H1 (cell line): ENCODE results near the gene BCL6B. TPM values are rescaled to one million over a fixed set of nuclear protein-coding genes. Genes with fewer than 3 reads are reported as not detected.
"Not testable (repeated sequence)": the region's sequence is repeated elsewhere in the genome, so short reads cannot be mapped to it uniquely, and the experiment has no call there.

Experiments
- CTCF ChIA-PET: fragments of 300-600 bp; sonication (Branson Sonifier 250); formaldehyde crosslinking; loops from one replicate; lab custom pipeline; 2021; ENCODE audit not compliant: partially characterized antibody; lab: Charles Lee
- POLR2A ChIA-PET: fragments of 300-600 bp; sonication (Branson Sonifier 250); formaldehyde crosslinking; loops from one replicate; lab custom pipeline; 2021; ENCODE audit warnings: inconsistent platforms; ENCODE audit not compliant: partially characterized antibody; lab: Charles Lee
- DNase-seq, 2 experiments: peaks; one replicate each; pipeline versions ENCODE4 v3.0.0 to v3.0.0-alpha.2; 2010 to 2022; ENCODE audit warnings: low spot score in 2 of 2, low read depth in 1 of 2, mixed read lengths in 1 of 2
- FAIRE-seq: peaks from 2 replicates; lab custom pipeline; 2011; peaks lifted over from hg19 to GRCh38; lab: Jason Lieb, UNC
- H2AFZ ChIP-seq: 2 replicates; pipeline ENCODE4 v1.8.1; 2012; ENCODE audit warnings: low read length, inconsistent platforms
- H2AK5ac ChIP-seq: 2 replicates; pipeline ENCODE4 v1.6.1; 2013; ENCODE audit warnings: low read depth, low read length
- H2BK120ac ChIP-seq: replicated peaks from 2 replicates; pipeline ENCODE3; 2013; ENCODE audit warnings: low read depth, low read length, inconsistent platforms
- H2BK12ac ChIP-seq: 2 replicates; pipeline ENCODE4 v1.6.1; 2013; ENCODE audit warnings: low read depth, low read length
- H2BK15ac ChIP-seq: 2 replicates; pipeline ENCODE4 v1.6.1; 2013; ENCODE audit warnings: low read length
- H2BK20ac ChIP-seq: 2 replicates; pipeline ENCODE4 v1.6.1; 2013; ENCODE audit warnings: low read length
- H2BK5ac ChIP-seq: 2 replicates; pipeline ENCODE4 v1.6.1; 2013; ENCODE audit warnings: low read depth, low read length
- H3K14ac ChIP-seq: 2 replicates; pipeline ENCODE4 v1.6.1; 2013; ENCODE audit warnings: inconsistent platforms; ENCODE audit not compliant: insufficient read length
- H3K18ac ChIP-seq: 2 replicates; pipeline ENCODE4 v1.6.1; 2013; ENCODE audit warnings: low read length; ENCODE audit errors: extremely low read depth
- H3K23ac ChIP-seq: 2 replicates; pipeline ENCODE4 v1.6.1; 2013; ENCODE audit warnings: inconsistent platforms; ENCODE audit not compliant: insufficient read length
- H3K23me2 ChIP-seq: 2 replicates; pipeline ENCODE4 v1.6.1; 2013; ENCODE audit warnings: low read depth, low read length
- H3K27ac ChIP-seq: 2 replicates; pipeline ENCODE4 v1.6.1; 2011; ENCODE audit warnings: low read depth, low read length, inconsistent platforms
- H3K27me3 ChIP-seq, 4 experiments: replicated peaks in 1 of 4; 1 replicate in 1 of 4; 2 replicates in 3 of 4; pipeline versions ENCODE4 v1.6.1 to v1.8.1; 2011 to 2013; ENCODE audit warnings: low read length in 3 of 4, mild to moderate bottlenecking in 3 of 4, inconsistent platforms in 2 of 4, mixed read lengths in 2 of 4, moderate library complexity in 1 of 4; ENCODE audit not compliant: control insufficient read depth in 3 of 4, insufficient read depth in 3 of 4; ENCODE audit errors: extremely low read depth in 1 of 4
- H3K36me3 ChIP-seq, 4 experiments: 2 replicates each; pipeline versions ENCODE4 v1.6.1 to v1.8.1; 2011 to 2013; ENCODE audit warnings: mild to moderate bottlenecking in 4 of 4, low read length in 3 of 4, moderate library complexity in 2 of 4, control low read depth in 1 of 4, inconsistent platforms in 1 of 4; ENCODE audit not compliant: insufficient read depth in 4 of 4, control insufficient read depth in 2 of 4
- H3K4ac ChIP-seq: replicated peaks from 2 replicates; pipeline ENCODE3; 2013; ENCODE audit warnings: low read length, low read depth, mixed read lengths, inconsistent platforms; ENCODE audit not compliant: insufficient read length
- H3K4me1 ChIP-seq, 4 experiments: replicated peaks in 1 of 4; 1 replicate in 1 of 4; 2 replicates in 3 of 4; pipeline versions ENCODE4 v1.6.1 to v1.8.1; 2011 to 2013; ENCODE audit warnings: low read length in 3 of 4, inconsistent platforms in 2 of 4, mixed read lengths in 1 of 4; ENCODE audit not compliant: insufficient read depth in 4 of 4, control insufficient read depth in 3 of 4
- H3K4me2 ChIP-seq, 2 experiments: 2 replicates each; pipeline versions ENCODE4 v1.6.1 to v1.8.1; 2011 to 2013; ENCODE audit warnings: low read depth in 2 of 2, low read length in 2 of 2, control low read depth in 1 of 2, inconsistent platforms in 1 of 2, mild to moderate bottlenecking in 1 of 2; ENCODE audit not compliant: insufficient read depth in 1 of 2
- H3K4me3 ChIP-seq, 4 experiments: fragments of 200-600, 300-600 bp in 1 of 4; sonication (generic), shearing (Covaris generic), sonication (Bioruptor Twin) in 1 of 4; 2 replicates each; pipeline versions ENCODE4 v1.5.1 to v1.8.1; 2011 to 2016; ENCODE audit warnings: low read length in 4 of 4, low read depth in 3 of 4, control low read depth in 2 of 4, inconsistent platforms in 2 of 4, mild to moderate bottlenecking in 2 of 4, mixed read lengths in 1 of 4, moderate library complexity in 1 of 4; ENCODE audit not compliant: insufficient read depth in 2 of 4; ENCODE audit errors: extremely low read depth in 1 of 4
- H3K56ac ChIP-seq: replicated peaks from 2 replicates; pipeline ENCODE3; 2013; ENCODE audit warnings: low read depth, mild to moderate bottlenecking, mixed read lengths, low read length, inconsistent platforms; ENCODE audit not compliant: insufficient read length
- H3K79me1 ChIP-seq: 2 replicates; pipeline ENCODE4 v1.6.1; 2013; ENCODE audit warnings: low read depth, low read length, control low read depth
- H3K79me2 ChIP-seq, 2 experiments: 2 replicates each; pipeline versions ENCODE4 v1.6.1 to v1.8.1; 2012 to 2013; ENCODE audit warnings: low read length in 2 of 2, mild to moderate bottlenecking in 2 of 2, inconsistent platforms in 1 of 2; ENCODE audit not compliant: insufficient read depth in 2 of 2, control insufficient read depth in 1 of 2
- H3K9ac ChIP-seq, 4 experiments: replicated peaks in 1 of 4; 1 replicate in 1 of 4; 2 replicates in 3 of 4; pipeline versions ENCODE4 v1.6.1 to v1.8.1; 2011 to 2013; ENCODE audit warnings: low read depth in 3 of 4, low read length in 3 of 4, control low read depth in 2 of 4, mild to moderate bottlenecking in 2 of 4, moderate library complexity in 2 of 4, inconsistent platforms in 1 of 4; ENCODE audit errors: extremely low read depth in 1 of 4
- H3K9me3 ChIP-seq, 2 experiments: 2 replicates each; pipeline versions ENCODE4 v1.6.1 to v1.8.1; 2012 to 2013; ENCODE audit warnings: mild to moderate bottlenecking in 2 of 2, moderate library complexity in 2 of 2, control low read depth in 1 of 2, inconsistent platforms in 1 of 2, low read depth in 1 of 2, low read length in 1 of 2, mixed read lengths in 1 of 2; ENCODE audit not compliant: insufficient read depth in 2 of 2
- H4K20me1 ChIP-seq, 2 experiments: replicated peaks in 1 of 2; 2 replicates each; pipeline versions ENCODE3 to v1.8.1; 2011 to 2013; ENCODE audit warnings: inconsistent platforms in 2 of 2, low read length in 2 of 2, mild to moderate bottlenecking in 1 of 2; ENCODE audit not compliant: insufficient read depth in 2 of 2, control insufficient read depth in 1 of 2
- H4K5ac ChIP-seq: 2 replicates; pipeline ENCODE4 v1.6.1; 2013; ENCODE audit warnings: low read length, low read depth, mixed read lengths, inconsistent platforms; ENCODE audit not compliant: insufficient read length
- H4K8ac ChIP-seq: 2 replicates; pipeline ENCODE4 v1.8.0; 2013; ENCODE audit warnings: mild to moderate bottlenecking, moderate library complexity, low read length, inconsistent platforms; ENCODE audit not compliant: insufficient read depth; ENCODE audit errors: extremely low read depth
- H4K91ac ChIP-seq: replicated peaks from 2 replicates; pipeline ENCODE3; 2013; ENCODE audit warnings: low read length, mixed read lengths, inconsistent platforms; ENCODE audit not compliant: insufficient read length
- WGBS, 2 experiments: shearing (Covaris generic) in 1 of 2; methylation state at CpG; one replicate each; pipeline versions ENCODE4 v1.1.6 to v1.1.7; 2013 to 2015; ENCODE audit warnings: low lambda C conversion rate in 2 of 2, mixed read lengths in 2 of 2, inconsistent platforms in 1 of 2, low coverage in 1 of 2, missing lambda C conversion rate in 1 of 2; ENCODE audit not compliant: insufficient replicate concordance in 2 of 2, insufficient coverage in 1 of 2, insufficient read length in 1 of 2; ENCODE audit errors: extremely low coverage in 1 of 2, missing lambda C conversion rate in 1 of 2; 5-methylcytosine and 5-hydroxymethylcytosine counted together
- polyA plus RNA-seq, 7 experiments: library from polyadenylated mRNA; depleted of rRNA in 3 of 7; stranded (reverse) in 5 of 7; unstranded in 2 of 7; fragments of >200 nt in 5 of 7; fragments of 200-250 nt in 2 of 7; gene quantifications; 1 replicate in 5 of 7; 2 replicates in 1 of 7; 4 replicates in 1 of 7; pipeline versions ENCODE4 v1.2.1 to v1.2.3, GENCODE V29; 2011 to 2013; ENCODE audit warnings: missing spikeins in 2 of 7, mixed read lengths in 2 of 7
- total RNA-seq: library from RNA; stranded (reverse); fragmentation: NEBNext Ultra II Directional; extraction: Animal tissue kit (Norgen Biotek cat#: 25700); gene quantifications from 2 replicates; pipeline ENCODE4 v1.2.1, GENCODE V29; 2021

The BCL6B gene
- total and polyA plus RNA-seq, 2 of the 8 experiments (the other 6 are each of a cell fraction or from before 2014, with no cell fraction given): 6.6 to 8.7 TPM

GRCh38 chr17:7050583-7050982, 27.7 kb downstream of the BCL6B start:
- not testable (repeated sequence) for H3K23ac ChIP-seq, H2BK20ac ChIP-seq, H3K79me2 ChIP-seq, H3K36me3 ChIP-seq, H3K56ac ChIP-seq, H2BK5ac ChIP-seq, H2BK120ac ChIP-seq, H3K9me3 ChIP-seq, H3K79me1 ChIP-seq, H3K4me1 ChIP-seq, DNase-seq, H2AFZ ChIP-seq, H3K23me2 ChIP-seq, H4K20me1 ChIP-seq, H3K4me2 ChIP-seq, H3K14ac ChIP-seq, H4K5ac ChIP-seq, H3K27ac ChIP-seq, H2BK12ac ChIP-seq, H3K4ac ChIP-seq, H2AK5ac ChIP-seq, FAIRE-seq, H3K4me3 ChIP-seq, H4K91ac ChIP-seq, H4K8ac ChIP-seq, H3K9ac ChIP-seq, H3K18ac ChIP-seq, H3K27me3 ChIP-seq
- ChIA-PET POLR2A (interaction anchor here (1.4 kb wide), 1 partner anchor 82 kb away, joined by 3 read pairs; no protein-coding TSS in a partner anchor), CTCF (interaction anchor here (0.7 to 17.5 kb wide), 13 partner anchors 14 to 156 kb away, joined by 3 to 434 read pairs (median 4); partner anchors contain the start of gene ASGR1)
- 94% methylated on average over 9 of the region's 9 CpGs; no CpG with 5 or more reads in 1 of the 2 experiments for WGBS, 2 experiments
- peak overlapping the region; percentile 63; the same call in 1 of the 2 replicates for H2BK15ac ChIP-seq
